HAP-1 (cell line): ENCODE measurements around the gene TMEM91.
"Not testable (repeated sequence)": the region's sequence is repeated elsewhere in the genome, so short reads cannot be mapped to it uniquely, and the experiment has no call there.

Experiments used
- DNase-seq, 2 experiments: peaks; one replicate each; pipeline ENCODE4 v3.0.0-alpha.2; 2016 to 2020; ENCODE audit warnings: low spot score in 2 of 2
- H3K27me3 ChIP-seq: fragments of 250-450 bp; sonication (Bioruptor Pico); 2 replicates; pipeline ENCODE4 v1.5.1; 2020; ENCODE audit warnings: low read depth, mild to moderate bottlenecking, moderate library complexity
- H3K36me3 ChIP-seq: fragments of 250-450 bp; sonication (Bioruptor Pico); replicated peaks from 2 replicates; pipeline ENCODE4 v1.5.1; 2020; ENCODE audit warnings: mild to moderate bottlenecking
- H3K4me1 ChIP-seq: fragments of 250-450 bp; sonication (Bioruptor Pico); 2 replicates; pipeline ENCODE4 v1.5.1; 2020; ENCODE audit warnings: mild to moderate bottlenecking
- H3K4me3 ChIP-seq: fragments of 250-450 bp; sonication (Bioruptor Pico); 2 replicates; pipeline ENCODE4 v1.5.1; 2020; ENCODE audit warnings: mild to moderate bottlenecking, moderate library complexity
- H3K9me3 ChIP-seq: fragments of 250-450 bp; sonication (Bioruptor Pico); 2 replicates; pipeline ENCODE4 v1.5.1; 2020; ENCODE audit warnings: mild to moderate bottlenecking, moderate library complexity
- in situ Hi-C: fragments of 300-500 bp; cut with MboI; formaldehyde crosslinking; loops from 3 replicates; pipeline ENCODE4 v1.14.3; 2020; ENCODE audit warnings: low sequenced_read_pairs, inconsistent platforms, mixed read lengths

The TMEM91 gene

GRCh38 chr19:41377977-41378709, 1.8 kb downstream of the TMEM91 start:
- Histone ChIP-seq H3K4me1 (no peaks in the 10 kb centered on the region), H3K27me3 (no peaks in the 10 kb centered on the region), H3K4me3 (no peak overlapping the region), H3K36me3 (no peaks in the 10 kb centered on the region), H3K9me3 (no peaks in the 10 kb centered on the region)
- in situ Hi-C loops, result no loop called here
- DNase-seq, result no peak

- H3K36me3 ChIP-seq, in situ Hi-C loops, H3K9me3 ChIP-seq, H3K4me1 ChIP-seq, H3K27me3 ChIP-seq, DNase-seq, H3K4me3 ChIP-seq: not testable (repeated sequence)
These were observed 5.2 kb downstream of the TMEM91 start for GRCh38 chr19:41381536-41381935.

GRCh38 chr19:41384351-41384750, 8.0 kb downstream of the TMEM91 start:
- Histone ChIP-seq H3K4me1 (no peaks in the 10 kb centered on the region), H3K4me3 (no peak overlapping the region), H3K9me3 (no peaks in the 10 kb centered on the region), H3K36me3 (peaks cover 8% of the 10 kb centered on the region; the same call in 1 of the 2 replicates), H3K27me3 (no peaks in the 10 kb centered on the region)
- no peak for DNase-seq
- in situ Hi-C loops, result no loop called here

- in situ Hi-C loops, result no loop called here
- Histone ChIP-seq H3K4me1 (no peaks in the 10 kb centered on the region), H3K4me3 (no peak overlapping the region), H3K36me3 (peaks cover 29% of the 10 kb centered on the region), H3K9me3 (no peaks in the 10 kb centered on the region), H3K27me3 (no peaks in the 10 kb centered on the region)
- no peak for DNase-seq
These were observed 10.1 kb downstream of the TMEM91 start for GRCh38 chr19:41386442-41386841.

- no peaks in the 10 kb centered on the region for H3K27me3 ChIP-seq
- in situ Hi-C loops, result no loop called here
- peaks cover 34% of the 10 kb centered on the region for H3K36me3 ChIP-seq
- H3K4me1 ChIP-seq, result peaks cover 4% of the 10 kb centered on the region
- DNase-seq, result no peak
- no peaks in the 10 kb centered on the region for H3K9me3 ChIP-seq
- no peak overlapping the region for H3K4me3 ChIP-seq
These were observed 15.3 kb downstream of the TMEM91 start for GRCh38 chr19:41391618-41392017.

GRCh38 chr19:41392775-41393174, 16.4 kb downstream of the TMEM91 start:
- in situ Hi-C loops, result no loop called here
- Histone ChIP-seq H3K4me1 (peaks cover 4% of the 10 kb centered on the region), H3K27me3 (no peaks in the 10 kb centered on the region), H3K9me3 (no peaks in the 10 kb centered on the region), H3K4me3 (no peak overlapping the region), H3K36me3 (peaks cover 34% of the 10 kb centered on the region)
- no peak for DNase-seq

- in situ Hi-C loops, result no loop called here
- DNase-seq, result no peak
- peaks cover 8% of the 10 kb centered on the region for H3K4me1 ChIP-seq
- H3K9me3 ChIP-seq, result no peaks in the 10 kb centered on the region
- no peaks in the 10 kb centered on the region for H3K27me3 ChIP-seq
- no peak overlapping the region for H3K4me3 ChIP-seq
- peaks cover 16% of the 10 kb centered on the region for H3K36me3 ChIP-seq
These were observed 19.0 kb downstream of the TMEM91 start for GRCh38 chr19:41395355-41395754.

GRCh38 chr19:41397086-41398049, 21.0 kb downstream of the TMEM91 start, which contains the start of the genes BCKDHA and EXOSC5:
Gene BCKDHA, plus strand, starts transcription at chr19:41397818. Its CDS starts 10 bp downstream, at chr19:41397828.
Gene EXOSC5, minus strand, starts transcription at chr19:41397359. Its CDS starts 31 bp downstream, at chr19:41397328.
- Histone ChIP-seq H3K9me3 (no peaks in the 10 kb centered on the region), H3K4me3 (peak within 1 kb of the TSS; percentile 83), H3K36me3 (no peaks in the 10 kb centered on the region), H3K4me1 (peaks cover 8% of the 10 kb centered on the region), H3K27me3 (no peaks in the 10 kb centered on the region)
- in situ Hi-C loops, result no loop called here
- DNase-seq, result peak; percentile 99

- H3K4me1 ChIP-seq, result peaks cover 8% of the 10 kb centered on the region
- no peaks in the 10 kb centered on the region for H3K36me3 ChIP-seq
- peak overlapping the region; percentile 83 for H3K4me3 ChIP-seq
- no peaks in the 10 kb centered on the region for H3K27me3 ChIP-seq
- in situ Hi-C loops, result no loop called here
- DNase-seq, result no peak
- no peaks in the 10 kb centered on the region for H3K9me3 ChIP-seq
These were observed 21.7 kb downstream of the TMEM91 start for GRCh38 chr19:41398050-41398418.

GRCh38 chr19:41398598-41398997, 22.3 kb downstream of the TMEM91 start:
- DNase-seq, result no peak
- in situ Hi-C loops, result no loop called here
- Histone ChIP-seq H3K4me1 (peaks cover 8% of the 10 kb centered on the region), H3K27me3 (no peaks in the 10 kb centered on the region), H3K9me3 (no peaks in the 10 kb centered on the region), H3K36me3 (no peaks in the 10 kb centered on the region), H3K4me3 (peak overlapping the region; percentile 83)

- no peak overlapping the region for H3K4me3 ChIP-seq
- H3K27me3 ChIP-seq, result no peaks in the 10 kb centered on the region
- no peaks in the 10 kb centered on the region for H3K36me3 ChIP-seq
- H3K9me3 ChIP-seq, result no peaks in the 10 kb centered on the region
- in situ Hi-C loops, result no loop called here
- H3K4me1 ChIP-seq, result peaks cover 8% of the 10 kb centered on the region
- no peak for DNase-seq
These were observed 22.8 kb downstream of the TMEM91 start for GRCh38 chr19:41399091-41399490.

- DNase-seq, result no peak
- no peaks in the 10 kb centered on the region for H3K36me3 ChIP-seq
- no peaks in the 10 kb centered on the region for H3K9me3 ChIP-seq
- in situ Hi-C loops, result no loop called here
- no peaks in the 10 kb centered on the region for H3K27me3 ChIP-seq
- H3K4me1 ChIP-seq, result peaks cover 8% of the 10 kb centered on the region
- H3K4me3 ChIP-seq, result no peak overlapping the region
These were observed 23.2 kb downstream of the TMEM91 start for GRCh38 chr19:41399525-41399924.

- Histone ChIP-seq H3K4me1 (peaks cover 3% of the 10 kb centered on the region; the same call in 1 of the 2 replicates), H3K27me3 (no peaks in the 10 kb centered on the region), H3K4me3 (no peak overlapping the region), H3K9me3 (no peaks in the 10 kb centered on the region), H3K36me3 (no peaks in the 10 kb centered on the region)
- no peak for DNase-seq
- in situ Hi-C loops, result no loop called here
These were observed 25.1 kb downstream of the TMEM91 start for GRCh38 chr19:41401483-41401882.

- no peak for DNase-seq
- Histone ChIP-seq H3K27me3 (no peaks in the 10 kb centered on the region), H3K4me3 (no peak overlapping the region), H3K36me3 (no peaks in the 10 kb centered on the region), H3K4me1 (peaks cover 3% of the 10 kb centered on the region; the same call in 1 of the 2 replicates), H3K9me3 (no peaks in the 10 kb centered on the region)
- in situ Hi-C loops, result no loop called here
These were observed 25.7 kb downstream of the TMEM91 start for GRCh38 chr19:41402010-41402409.
